Stimulated activated CD4-positive, alpha-beta T cell treated with anti-CD3 and anti-CD28 coated beads, Interleukin-15, amount 100 ng/mL, for 48 hours (primary cell): Measurements from ENCODE around the gene DUSP8.
A peak's percentile ranks its signal among the peaks of the same experiment; 100 is the strongest.
"Not testable (repeated sequence)": the region's sequence is repeated elsewhere in the genome, so short reads cannot be mapped to it uniquely, and the experiment has no call there.

Experiments
- DNase-seq, 2 donors: peaks; one replicate each; pipeline ENCODE4 v3.0.0-alpha.2; 2020; ENCODE audit warnings: low read depth in 2 of 2

Gene DUSP8

DNA sequence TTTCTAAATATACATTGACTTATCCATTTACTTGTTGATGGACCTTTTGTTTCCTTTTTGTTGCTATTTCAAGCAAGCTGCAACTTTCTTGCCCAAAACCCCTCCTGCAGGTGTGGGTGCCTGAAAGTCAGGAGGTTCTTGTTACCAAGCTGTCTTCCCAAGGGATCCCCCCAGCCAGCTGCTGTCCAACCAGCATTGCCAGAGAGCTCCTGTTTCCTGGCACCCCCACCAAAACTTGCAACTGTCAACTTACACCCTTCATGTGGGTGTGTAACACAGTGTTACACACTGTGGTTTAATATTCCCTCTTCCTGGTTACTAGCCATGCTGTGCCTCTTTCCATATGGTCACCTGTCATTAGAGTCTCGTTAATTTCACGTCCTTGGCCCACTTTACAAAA lies 14.6 kb upstream of the DUSP8 start:
- no peak for DNase-seq

DNA sequence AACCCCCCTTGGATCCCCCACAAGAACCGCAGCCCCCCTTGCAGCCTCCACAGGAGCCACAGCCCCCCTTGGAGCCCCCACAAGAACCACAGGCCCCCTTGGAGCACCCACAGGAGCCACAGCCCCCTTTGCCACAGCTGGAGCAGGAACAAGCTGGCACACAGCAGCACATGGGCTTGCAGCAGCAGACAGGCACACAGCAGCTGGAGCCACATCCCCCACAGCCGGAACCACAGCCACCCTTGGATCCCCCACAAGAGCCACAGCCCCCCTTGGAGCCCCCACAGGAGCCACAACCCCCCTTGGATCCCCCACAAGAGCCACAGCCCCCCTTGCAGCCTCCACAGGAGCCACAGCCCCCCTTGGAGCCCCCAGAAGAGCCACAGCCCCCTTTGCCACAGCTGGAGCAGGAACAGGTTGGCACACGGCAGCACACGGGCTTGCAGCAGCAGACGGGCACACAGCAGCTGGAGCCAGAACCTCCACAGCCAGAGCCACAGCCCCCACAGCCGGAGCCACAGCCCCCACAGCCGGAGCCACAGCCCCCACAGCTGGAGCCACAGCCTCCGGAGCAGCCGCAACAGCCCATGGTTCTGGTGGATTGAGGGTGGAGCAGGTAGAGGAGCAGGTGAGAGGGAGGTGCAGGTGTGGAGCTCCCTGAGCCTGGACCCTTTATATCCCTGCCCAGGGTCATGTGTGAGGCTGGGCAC lies 12.7 kb upstream of the DUSP8 start, which contains the start of gene KRTAP5-1:
KRTAP5-1 (minus strand) TSS at position 623 of the 710 bp plus-strand sequence; CDS start at position 589, 34 bp downstream.
- not testable (repeated sequence) for DNase-seq

DNA sequence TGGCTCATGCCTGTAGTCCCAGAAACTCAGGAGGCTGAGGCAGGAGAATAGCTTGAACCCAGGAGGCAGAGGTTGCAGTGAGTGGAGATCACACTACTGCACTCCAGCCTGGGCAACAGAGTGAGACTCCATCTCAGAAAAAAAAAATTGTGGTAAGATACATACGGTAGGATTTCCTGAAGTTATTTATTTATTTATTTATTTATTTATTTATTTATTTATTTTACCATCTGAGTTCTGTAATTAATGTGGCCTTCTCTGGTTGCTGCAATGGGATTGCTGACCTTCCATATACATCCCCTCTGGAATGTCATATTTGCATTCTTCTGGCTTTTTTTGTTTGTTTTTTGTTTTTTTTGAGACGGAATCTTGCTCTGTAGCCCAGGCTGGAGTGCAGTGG lies 10.8 kb upstream of the DUSP8 start:
- not testable (repeated sequence) for DNase-seq

DNA sequence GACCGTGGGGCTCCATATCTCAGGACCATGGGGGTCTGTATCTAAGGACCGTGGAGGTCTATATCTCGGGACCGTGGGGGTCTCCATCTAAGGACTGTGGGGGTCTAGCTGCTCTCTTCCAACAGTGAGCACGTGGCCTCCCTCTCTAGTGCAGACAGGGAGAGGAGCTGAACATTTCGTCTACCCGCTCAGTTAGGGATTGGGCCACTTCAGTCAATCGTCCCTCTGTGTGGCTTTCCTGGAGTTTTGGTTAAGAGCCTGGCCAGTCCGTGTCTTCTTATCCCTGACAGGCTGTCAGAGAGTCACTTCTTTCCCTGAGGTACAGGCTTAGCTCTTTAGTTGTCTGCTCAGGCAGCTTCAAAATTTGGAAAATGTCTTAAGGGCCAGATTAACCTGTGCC lies 9.9 kb upstream of the DUSP8 start:
- DNase-seq = no peak

DNA sequence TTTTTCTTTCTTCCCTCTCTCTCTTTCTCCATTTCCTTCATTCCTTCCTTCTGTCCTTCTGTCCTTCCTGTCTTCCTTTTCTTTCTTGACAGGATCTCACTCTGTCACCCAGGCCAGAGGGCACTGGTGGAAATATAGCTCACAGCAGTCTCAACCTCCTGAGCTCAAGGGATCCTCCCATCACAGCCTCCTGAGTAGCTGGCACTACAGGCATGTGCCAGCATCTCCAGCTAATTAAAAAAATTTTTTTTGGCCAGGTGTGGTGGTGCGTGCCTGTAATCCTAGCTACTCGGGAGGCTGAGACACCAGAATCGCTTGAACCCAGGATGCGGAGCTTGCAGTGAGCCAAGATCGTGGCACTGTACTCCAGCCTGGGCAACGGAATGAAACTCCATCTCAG lies 4.8 kb upstream of the DUSP8 start:
- DNase-seq = no peak

DNA sequence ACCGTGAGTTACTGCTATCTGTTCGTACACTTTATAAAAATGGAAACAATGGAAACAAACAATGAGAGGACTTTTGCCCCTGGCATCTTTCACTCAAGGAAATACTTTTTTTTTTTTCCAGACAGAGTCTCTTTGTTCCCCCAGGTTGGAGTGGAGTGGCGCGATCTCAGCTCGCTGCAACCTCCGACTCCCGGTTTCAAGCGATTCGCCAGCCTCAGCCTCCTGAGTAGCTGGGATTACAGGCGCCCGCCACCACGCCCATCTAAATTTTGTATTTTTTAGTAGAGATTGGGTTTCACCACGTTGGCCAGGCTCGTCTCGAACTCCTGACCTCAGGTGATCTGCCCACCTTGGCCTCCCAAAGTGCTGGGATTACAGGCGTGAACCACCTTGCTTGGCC lies 3.7 kb upstream of the DUSP8 start:
- not testable (repeated sequence) for DNase-seq

DNA sequence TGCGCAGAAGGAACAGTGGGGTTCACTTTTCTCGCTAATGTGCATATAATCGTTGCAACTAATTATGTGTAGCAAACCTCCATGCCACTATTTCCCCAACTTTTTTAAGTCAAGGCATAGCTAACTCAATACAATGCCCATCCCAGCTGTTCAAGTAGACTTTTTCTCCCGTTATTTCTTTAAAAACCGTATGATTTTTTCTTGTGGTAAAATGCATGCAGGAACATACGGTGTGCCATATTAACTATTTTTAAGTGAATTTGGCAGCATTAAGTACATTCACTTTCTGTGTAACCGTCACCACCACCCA lies 2.8 kb upstream of the DUSP8 start:
- DNase-seq = no peak

DNA sequence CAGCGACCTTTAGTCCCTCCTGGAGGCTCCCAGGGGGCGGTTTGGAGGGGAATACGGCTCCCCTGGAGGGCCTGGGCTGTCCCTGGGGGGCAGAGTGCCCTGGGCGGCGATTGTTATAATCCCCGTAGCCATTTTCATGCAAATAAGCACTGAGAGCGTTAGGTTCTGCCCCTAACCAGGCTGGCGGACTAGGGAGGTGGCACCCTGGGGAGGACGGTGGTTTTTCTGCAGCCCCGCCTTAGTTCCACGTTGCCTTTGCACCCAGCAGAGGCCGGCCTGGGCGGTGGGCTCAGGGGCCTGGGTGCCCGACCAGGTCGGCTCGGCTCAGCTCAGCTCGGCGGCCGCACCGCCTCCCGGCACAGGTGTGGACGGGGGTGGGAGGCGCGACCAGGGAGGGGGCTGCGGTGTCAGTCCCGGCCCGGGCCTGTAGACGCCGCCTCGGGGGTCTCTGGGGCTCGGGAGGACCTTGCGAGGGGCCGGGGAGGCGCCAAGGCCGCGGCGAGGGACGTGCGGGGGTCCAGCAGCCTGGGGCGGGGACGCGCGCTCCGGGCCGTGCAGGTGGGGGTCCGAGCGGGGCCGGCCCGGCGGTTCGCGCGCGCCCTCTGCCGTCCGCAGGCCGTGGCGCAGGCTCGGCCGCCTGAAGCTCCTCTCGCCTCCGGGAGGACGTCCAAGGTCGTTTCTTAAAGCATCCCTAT lies 2.3 kb upstream of the DUSP8 start:
- DNase-seq = peak in 1 of 2 donors; percentile 26

DNA sequence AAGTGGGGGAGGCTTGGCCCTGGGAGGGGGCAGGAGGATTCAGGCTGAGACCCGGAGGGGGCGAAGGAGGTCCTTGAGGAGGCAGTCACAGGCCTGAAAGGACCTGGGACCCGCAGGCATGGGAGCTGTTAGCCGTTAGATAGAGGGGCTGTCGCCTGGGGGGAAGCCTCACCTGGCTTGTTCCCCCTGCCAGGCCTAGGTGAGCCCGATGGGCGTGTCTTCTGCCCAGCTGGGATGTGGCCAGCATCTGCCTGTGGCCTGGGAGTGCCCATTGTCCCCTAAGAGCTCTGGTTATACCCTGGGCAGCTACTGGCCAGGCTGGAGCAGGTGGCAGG lies 1.8 kb upstream of the DUSP8 start:
- no peak for DNase-seq

DNA sequence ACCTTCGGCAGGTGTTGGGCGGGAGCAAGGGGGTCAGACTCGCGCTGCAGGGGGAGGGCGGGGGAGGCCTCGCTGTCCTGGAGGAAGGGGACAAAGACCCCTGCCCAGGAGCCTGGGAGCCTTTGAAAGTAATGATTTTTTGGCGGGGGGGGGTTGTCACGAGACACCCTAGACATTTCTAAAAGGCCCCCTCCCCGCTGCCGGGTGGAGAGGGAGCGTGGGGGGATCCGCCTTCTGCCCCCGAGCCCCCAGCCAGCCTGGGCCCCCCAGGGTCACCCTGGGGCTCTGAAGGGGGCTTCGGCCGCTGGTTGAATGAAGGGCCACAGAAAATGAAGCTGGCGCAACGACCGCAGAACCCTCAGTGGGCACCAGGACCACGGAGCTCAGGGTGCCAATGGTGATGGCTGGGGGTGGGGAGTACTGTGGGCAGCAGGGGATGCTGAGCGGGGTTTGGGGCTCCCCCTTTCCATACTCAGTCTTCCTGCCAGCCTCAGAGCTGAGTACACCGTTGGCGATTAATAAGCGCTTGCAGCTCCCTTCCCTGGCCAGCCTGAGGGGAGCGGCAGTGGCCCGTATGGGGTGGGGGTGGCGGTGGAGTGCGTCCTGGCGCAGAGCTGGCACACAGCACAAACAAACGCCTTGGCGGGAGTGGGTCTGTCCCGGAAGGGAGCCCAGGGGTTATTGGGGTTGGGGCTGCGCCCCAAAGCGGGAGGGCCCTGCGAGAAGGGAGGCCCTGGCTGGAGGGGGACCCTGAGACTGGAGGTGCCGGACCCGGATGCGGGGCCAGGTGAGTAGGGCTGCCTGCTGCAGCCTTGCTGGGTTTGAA lies 1.2 kb upstream of the DUSP8 start:
- no peak for DNase-seq

DNA sequence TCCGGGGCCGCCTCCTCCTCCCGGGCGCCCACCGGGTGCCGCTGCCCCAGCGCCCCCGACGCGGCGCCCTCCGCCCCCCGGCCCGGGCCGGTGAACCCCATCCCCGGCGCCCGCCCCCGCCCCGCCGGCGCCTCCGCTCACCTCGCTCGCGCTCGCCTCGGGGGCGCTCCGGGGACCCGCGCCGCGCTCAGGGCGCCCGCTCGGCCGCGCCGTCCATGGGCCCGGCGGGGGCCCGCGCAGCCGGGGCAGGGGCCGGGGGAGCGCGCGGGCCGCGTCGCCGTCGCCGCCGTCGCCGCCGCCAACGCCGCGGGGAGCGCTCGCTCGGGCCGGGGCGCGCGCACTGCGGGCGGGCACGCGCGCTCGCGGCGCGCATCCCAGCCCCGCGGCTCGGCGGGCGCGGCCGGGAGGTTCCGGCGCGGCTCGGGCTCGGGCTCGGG lies 293 bp downstream of the DUSP8 start:
- no peak for DNase-seq

DNA sequence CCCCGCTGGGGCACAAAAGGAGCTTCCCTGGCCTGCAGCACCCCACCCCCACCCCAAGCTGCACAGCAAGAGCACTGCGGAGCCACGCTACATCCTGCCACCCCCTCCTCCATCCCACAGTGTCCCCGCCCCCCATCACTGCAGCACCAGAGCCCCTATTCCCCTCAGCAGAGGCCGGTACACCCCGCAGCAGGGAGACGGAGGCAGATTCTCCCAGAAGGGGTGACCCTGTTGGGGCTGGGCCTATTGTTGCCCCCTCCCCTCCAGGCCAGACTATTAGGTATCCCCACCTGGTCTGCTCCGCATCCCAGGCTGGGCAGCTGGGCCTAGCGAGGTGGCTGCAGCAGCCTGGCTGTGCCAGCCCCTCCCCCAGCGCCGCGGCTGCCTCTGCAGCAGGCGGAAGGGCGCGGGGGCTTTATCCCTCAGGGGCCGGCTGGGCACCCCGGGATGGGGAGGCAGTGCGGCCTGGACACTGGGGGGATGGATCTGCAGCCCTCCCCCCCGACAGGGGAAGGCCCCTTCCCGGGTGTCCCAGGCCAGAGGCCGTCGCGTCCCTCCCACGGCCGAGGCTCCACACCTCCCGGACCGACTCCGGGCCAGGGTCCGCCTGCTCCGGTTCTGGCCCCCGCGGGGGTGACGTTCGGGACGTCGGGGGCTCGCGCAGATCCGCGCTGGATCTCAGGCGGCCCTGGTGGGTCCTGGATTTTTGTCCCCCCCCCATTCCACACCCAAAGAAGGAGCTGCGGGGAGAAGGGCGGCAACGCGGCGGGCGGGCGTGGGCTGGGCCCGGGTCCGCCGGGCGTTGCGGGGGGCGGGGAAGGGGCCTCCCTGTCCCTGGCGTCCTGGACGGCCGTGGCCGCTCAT lies 943 bp downstream of the DUSP8 start:
- no peak for DNase-seq

DNA sequence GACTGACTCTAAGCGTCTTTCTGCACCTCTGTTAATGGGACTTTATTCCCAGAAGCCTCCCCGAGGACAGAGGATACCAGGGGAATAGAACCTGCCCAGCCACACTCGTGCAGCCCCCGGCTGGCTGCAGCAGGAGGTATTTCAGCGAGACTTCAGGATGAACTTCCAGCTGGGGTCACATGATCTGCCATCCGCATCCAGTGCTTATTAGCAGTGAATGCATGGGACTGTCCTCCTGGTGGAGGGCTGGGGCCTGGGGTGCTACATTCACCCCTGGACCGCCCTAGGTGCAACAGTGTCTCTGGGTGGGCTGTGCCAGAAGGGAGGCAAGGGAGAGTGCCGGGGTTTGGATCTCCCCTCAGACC lies 1.6 kb downstream of the DUSP8 start:
- no peak for DNase-seq

DNA sequence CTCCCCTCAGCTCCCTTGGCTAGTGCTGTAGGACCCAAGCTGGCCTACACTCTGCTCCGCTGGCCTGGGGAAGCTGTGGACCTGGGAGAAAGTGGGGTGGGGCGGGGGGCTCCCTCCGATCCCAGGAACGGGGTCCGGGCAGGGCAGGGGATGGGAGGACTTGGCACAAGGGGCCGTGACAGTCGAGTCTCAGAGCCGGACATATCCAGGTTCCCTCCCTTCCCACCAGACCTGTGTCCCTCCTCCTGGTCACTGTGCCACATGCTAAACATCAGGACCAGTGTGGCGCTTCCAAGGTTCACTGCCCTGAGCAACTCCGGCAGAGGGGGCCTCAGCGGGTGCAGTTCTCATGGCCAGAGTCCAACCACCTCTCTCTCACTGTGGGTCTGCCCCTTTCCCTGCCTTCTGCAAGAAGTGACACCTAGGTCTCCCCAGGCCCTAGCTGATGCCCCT lies 2.0 kb downstream of the DUSP8 start:
- DNase-seq = no peak

DNA sequence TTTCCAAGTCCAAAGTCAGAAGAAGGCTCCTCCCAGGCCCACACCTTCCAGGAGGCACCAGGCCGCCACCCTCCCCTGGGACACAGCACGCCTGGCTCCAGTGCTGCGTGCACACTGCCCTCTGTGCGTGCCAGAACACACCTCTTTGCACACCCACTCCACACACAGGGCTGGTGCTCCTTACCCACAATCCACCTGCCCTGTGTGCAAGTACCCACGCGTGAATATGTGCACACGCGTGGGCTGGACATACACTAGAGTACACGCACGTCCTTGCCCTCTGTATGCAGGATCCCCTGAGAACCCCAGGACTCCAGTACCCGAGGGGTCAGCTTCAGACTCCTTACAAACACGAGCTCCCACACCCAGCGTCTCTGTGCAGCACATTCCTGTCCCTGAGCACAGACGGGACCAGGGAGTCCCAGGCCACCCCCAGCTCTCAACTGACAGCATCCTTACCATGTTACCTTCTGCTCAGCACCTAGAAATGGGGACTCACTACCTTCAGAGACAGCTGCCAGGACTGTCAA lies 2.8 kb downstream of the DUSP8 start:
- DNase-seq = no peak

DNA sequence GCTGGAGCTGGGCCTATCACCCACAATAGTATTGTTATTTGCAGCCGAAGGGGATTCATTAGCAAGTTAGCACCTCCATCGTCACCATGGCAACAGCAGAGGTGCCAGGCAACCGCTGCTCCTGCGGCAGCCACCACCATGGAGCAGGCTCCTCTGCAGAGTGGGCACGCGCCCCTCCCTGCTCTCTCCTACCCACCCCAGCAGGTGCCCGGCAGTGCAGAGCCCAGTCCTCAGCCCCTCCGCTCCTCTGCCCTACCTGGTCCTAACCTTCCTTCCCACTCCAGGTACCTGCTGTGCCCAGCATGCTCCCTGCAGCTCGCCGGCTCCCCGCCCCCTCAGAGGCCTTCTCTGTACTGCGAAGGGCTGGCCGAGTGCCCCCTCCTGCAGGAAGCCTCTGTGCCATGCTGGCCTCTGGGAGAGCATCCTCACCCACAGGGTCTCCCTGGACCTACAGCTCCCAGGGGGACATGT lies 3.6 kb downstream of the DUSP8 start:
- no peak for DNase-seq

DNA sequence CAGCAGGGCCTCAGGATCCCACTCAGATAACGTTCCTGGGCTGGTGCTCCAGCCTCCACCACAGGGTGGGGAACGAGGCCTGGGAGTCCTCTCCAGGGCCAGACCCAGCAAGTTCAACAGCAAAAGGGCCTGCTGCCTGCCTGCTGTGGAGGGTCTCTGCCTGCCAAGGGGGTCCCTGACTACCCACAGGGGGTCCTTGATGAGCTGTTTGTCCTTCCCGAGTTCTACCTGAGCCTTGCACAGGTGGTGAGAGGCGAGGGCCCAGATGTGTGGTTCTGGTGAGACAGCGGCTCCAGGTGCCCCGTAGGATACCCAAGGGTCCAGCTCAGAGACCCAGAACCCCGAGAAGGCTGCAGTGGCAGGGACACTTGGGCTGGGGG lies 4.4 kb downstream of the DUSP8 start:
- no peak for DNase-seq

DNA sequence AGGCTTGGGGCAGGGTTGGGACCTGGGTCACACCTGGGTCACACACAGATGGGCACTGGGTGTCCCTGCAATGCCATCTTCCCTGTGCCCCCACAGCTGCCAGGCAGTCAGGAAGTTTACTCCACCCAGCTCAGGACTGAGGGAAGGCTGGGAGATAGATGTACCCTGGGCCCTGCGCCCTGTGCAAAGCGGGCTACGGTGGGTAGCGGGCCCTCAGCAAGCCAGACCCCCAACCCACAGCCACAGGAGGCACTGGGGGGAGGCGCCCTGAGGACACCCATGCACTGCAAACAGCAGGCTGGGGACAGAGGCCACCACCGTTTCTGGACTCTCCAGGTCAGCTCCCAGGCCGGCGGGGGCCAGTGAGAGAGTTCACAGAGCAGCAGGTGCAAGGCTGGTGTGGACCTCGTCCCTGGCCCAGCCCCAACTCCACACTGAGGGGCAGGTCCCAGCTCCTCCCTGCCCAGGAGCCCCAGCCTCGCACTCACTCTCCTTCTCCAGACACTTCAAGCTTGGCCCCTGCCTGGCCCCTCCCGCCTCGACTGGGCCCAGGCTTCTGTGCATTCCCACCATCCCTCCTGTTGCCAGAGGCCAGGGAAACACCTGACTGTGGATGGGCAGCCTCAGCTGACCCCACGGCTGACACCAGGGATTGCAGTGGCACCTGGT lies 4.9 kb downstream of the DUSP8 start:
- DNase-seq = no peak

DNA sequence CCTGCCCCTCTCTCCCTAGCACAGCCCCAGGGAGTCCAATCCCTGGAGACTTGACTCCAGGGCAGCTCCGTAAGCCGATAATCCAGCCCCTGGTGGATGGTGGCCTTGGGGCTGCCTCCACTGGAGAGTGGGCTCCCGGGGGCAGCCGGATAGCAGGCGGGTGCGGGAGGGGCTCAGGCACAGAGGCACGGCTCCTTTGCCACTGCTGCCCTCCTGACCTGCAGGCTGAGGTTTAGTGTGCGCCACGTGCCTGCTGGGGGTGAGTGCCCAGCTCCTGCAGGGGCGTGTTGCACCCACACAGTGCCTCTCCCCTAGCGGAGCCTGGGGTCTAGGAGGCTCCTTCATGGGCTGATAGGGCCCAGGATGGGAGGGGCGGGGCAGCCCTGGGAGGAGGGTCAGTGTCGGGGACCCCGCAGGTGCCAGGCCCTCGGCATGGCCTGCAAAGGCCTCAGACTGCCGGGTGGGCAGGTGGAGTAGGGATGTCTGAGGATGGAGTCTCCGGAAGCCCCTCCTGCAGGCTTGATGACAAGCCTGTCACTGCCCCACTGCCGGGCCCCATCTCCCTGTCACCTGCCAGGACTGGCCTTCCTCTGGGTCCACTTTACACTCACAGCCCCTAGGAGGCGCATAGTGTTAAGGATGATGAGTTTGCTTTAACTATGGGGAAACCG lies 5.6 kb downstream of the DUSP8 start:
- no peak for DNase-seq

DNA sequence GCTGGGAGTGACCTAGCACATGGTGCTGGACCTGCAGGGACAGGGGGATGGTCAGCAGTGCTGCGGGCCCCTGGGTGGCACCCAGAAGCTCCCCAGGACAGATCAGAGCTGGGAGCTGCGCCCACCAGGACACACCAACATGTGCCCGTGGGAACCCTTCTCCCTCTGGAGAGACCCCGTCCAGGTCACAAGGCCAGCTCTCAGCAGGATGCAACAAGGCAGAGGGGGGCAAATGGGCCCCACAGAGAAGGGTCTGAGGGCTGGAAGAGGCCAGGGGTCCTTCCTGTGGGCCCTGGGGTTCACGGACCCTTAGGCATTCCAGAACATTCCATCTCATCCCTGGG lies 6.2 kb downstream of the DUSP8 start:
- DNase-seq = no peak
